Neural cell (in vitro differentiated cells): ENCODE measurements around the gene SNRK.

ENCODE experiments used
- CTCF ChIP-seq: fragments of 450-650 bp; IDR thresholded peaks from 2 replicates; pipeline ENCODE4 v1.5.1; 2014; ENCODE audit warnings: antibody characterized with exemption, mild to moderate bottlenecking, moderate library complexity; ENCODE audit not compliant: poor library complexity, severe bottlenecking
- EP300 ChIP-seq: fragments of 450-650 bp; conservative IDR thresholded peaks from 2 replicates; pipeline ENCODE4 v1.6.1; 2014; ENCODE audit warnings: antibody characterized with exemption, mild to moderate bottlenecking, moderate library complexity; ENCODE audit not compliant: poor library complexity, severe bottlenecking
- EZH2 ChIP-seq: fragments of 200-600, 300-800 bp; shearing (Covaris generic), sonication (generic); IDR thresholded peaks from 2 replicates; pipeline ENCODE4 v1.6.1; 2014; ENCODE audit warnings: antibody characterized with exemption, low read length, borderline replicate concordance, mild to moderate bottlenecking; ENCODE audit not compliant: insufficient read depth, poor library complexity, severe bottlenecking
- POLR2AphosphoS5 ChIP-seq: IDR thresholded peaks from 2 replicates; pipeline ENCODE4 v1.6.1; 2012
- RAD21 ChIP-seq: fragments of 450-650 bp; conservative IDR thresholded peaks from 2 replicates; pipeline ENCODE4 v1.6.1; 2014; ENCODE audit warnings: antibody characterized with exemption, mild to moderate bottlenecking, moderate library complexity
- REST ChIP-seq: IDR thresholded peaks from 2 replicates; pipeline ENCODE4 v1.6.1; 2012; ENCODE audit warnings: borderline replicate concordance
- TAF1 ChIP-seq: IDR thresholded peaks from 2 replicates; pipeline ENCODE4 v1.6.1; 2012; ENCODE audit warnings: low read depth

GRCh38 chr3:43253294-43253693 lies 33.0 kb upstream of the SNRK start:
- no peak for TF ChIP-seq CTCF
- TF ChIP-seq TAF1 = no peak
- TF ChIP-seq REST = no peak
- no peak for TF ChIP-seq EP300
- TF ChIP-seq POLR2AphosphoS5 = no peak
- no peak for TF ChIP-seq RAD21
- no peak for TF ChIP-seq EZH2
